C4-2B (cell line): ENCODE data around the gene P3H2.

ENCODE experiments used
- ZFX ChIP-seq: fragments of 450-650 bp; IDR thresholded peaks from 2 replicates; pipeline ENCODE4 v1.6.1; 2017
- TF ChIP-seq, protein P1 (sequence below): fragments of 450-650 bp; conservative IDR thresholded peaks from 2 replicates; pipeline ENCODE4 v1.5.1; 2017; ENCODE audit warnings: mild to moderate bottlenecking

DNA sequence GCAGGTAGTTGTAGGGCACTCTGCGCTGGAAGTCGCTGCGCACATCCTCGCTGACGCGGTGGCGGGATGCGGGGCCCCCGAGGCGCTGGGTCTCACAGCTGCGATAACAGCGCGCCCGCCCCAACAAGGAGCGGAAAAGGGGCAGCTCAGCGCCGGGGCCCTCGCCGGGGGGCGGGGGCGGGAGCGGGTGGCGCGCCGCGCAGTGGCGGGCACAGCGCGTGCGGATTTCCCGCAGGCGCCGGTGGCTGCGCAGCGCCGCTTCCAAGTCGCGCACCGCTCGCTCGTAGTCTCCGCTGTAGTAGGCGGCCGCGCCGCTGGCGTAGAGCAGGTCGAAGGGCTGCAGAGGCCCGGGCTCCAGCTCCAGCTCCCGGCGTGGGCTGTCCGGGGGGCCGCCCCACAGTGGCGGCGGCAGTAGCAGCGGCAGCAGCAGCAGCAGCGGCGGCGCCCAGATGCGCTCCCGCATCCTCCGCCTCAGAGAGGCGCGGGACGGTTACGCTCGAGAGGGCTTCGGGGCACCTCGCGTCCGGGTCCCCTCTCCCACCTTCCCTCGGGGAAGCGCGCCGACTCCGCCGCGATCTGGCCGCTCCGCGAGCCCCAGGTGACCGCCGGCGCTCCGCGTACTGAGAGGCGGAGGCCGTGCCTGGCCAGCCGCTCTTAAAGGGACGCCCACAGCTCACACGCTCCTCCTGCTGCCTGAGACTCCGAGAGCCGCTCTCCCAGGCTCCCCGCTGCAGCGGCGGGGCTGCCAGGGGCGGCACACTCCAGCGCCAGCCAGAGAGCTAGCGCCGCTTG, at the start of gene P3H2:
- TF ChIP-seq, protein P1, sequence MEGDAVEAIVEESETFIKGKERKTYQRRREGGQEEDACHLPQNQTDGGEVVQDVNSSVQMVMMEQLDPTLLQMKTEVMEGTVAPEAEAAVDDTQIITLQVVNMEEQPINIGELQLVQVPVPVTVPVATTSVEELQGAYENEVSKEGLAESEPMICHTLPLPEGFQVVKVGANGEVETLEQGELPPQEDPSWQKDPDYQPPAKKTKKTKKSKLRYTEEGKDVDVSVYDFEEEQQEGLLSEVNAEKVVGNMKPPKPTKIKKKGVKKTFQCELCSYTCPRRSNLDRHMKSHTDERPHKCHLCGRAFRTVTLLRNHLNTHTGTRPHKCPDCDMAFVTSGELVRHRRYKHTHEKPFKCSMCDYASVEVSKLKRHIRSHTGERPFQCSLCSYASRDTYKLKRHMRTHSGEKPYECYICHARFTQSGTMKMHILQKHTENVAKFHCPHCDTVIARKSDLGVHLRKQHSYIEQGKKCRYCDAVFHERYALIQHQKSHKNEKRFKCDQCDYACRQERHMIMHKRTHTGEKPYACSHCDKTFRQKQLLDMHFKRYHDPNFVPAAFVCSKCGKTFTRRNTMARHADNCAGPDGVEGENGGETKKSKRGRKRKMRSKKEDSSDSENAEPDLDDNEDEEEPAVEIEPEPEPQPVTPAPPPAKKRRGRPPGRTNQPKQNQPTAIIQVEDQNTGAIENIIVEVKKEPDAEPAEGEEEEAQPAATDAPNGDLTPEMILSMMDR, result peak; percentile 83
- no peak for TF ChIP-seq ZFX
